ENCODE measurements around the gene DOCK9. TPM values are rescaled to one million over a fixed set of nuclear protein-coding genes. Genes with fewer than 3 reads are reported as not detected.

Gene DOCK9
- polyA plus RNA-seq, 1 donor (not counting 4 experiments of a cell fraction or from before 2014, with no cell fraction given) = 110 TPM

DNA sequence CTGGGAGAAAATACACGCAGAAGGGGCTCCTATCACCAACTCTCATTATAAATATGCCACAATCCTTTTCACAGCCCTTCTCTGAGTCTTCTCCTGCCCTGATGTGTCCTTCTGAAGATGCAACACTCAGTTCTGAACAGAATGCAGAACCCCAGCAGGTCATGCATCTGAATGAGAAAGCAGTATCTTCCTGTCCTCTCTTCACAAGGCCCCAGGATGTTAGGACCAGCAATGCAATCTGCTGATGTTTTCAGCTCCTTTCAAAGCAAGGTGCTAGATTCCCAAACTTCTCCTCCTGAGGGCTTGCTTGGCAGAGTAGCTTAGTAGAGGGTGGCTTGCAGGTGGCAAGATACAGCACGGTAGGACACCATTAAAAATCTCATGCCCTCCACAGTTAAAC lies 22.3 kb upstream of the DOCK9 start:
- dilution Hi-C loops (cut with MboI; ENCODE audit: extremely low pct_ligation_motif_present, low sequenced_read_pairs) = no loop called here

DNA sequence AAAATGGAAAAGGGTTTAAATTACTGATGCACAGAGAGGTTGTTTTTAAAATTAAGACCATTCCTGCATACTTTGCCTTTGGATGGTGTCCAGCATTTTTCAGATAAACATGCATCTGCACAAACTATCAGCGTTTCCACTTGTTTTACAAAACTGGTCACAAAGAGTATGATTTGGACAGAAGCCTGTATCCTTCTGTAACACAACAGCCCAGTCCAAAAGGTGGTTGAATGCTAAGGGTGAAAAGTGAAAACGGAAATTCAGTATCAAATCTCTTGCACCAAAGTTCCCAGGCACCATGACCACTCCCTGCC lies 21.7 kb upstream of the DOCK9 start:
- H3K4me3 ChIP-seq (ENCODE audit: control insufficient read depth in 2 of 3, extremely low read depth in 1 of 3, insufficient read depth in 2 of 3, low read depth in 1 of 3, low read length in 3 of 3) = no peak overlapping the region
- H3K4me1 ChIP-seq (ENCODE audit: control insufficient read depth, extremely low read depth, insufficient read depth, low read length) = peaks cover 41% of the 10 kb centered on the region
- H3K36me3 ChIP-seq (ENCODE audit: control insufficient read depth in 2 of 2, extremely low read depth in 1 of 2, insufficient read depth in 2 of 2, low read length in 2 of 2) = peaks cover 0 to 3% of the 10 kb centered on the region in 2 experiments
- no peaks in the 10 kb centered on the region for H3K27me3 ChIP-seq (ENCODE audit: control insufficient read depth, extremely low read depth, insufficient read depth, low read length)
- dilution Hi-C loops (cut with MboI; ENCODE audit: extremely low pct_ligation_motif_present, low sequenced_read_pairs) = no loop called here
- no peak overlapping the region for H3K9ac ChIP-seq (ENCODE audit: control insufficient read depth, extremely low read depth, insufficient read depth, low read length)
- DNase-seq (ENCODE audit: low read depth, low spot score) = no peak
- no peaks in the 10 kb centered on the region for H3K9me3 ChIP-seq (ENCODE audit: control insufficient read depth, low read depth, low read length)
- peaks cover 15% of the 10 kb centered on the region for H3K79me2 ChIP-seq (ENCODE audit: control insufficient read depth, insufficient read depth, low read length)
- FAIRE-seq = no peak
- H4K20me1 ChIP-seq (ENCODE audit: control insufficient read depth, extremely low read depth, insufficient read depth, low read length) = no peaks in the 10 kb centered on the region
- no peaks in the 10 kb centered on the region for H3K9me1 ChIP-seq (ENCODE audit: control insufficient read depth, extremely low read depth, insufficient read depth, low read length)
- H3K27ac ChIP-seq (ENCODE audit: control insufficient read depth, insufficient read depth, low read length) = no peak overlapping the region
- H2AFZ ChIP-seq (ENCODE audit: control insufficient read depth, low read length) = no peak overlapping the region
- no peak for TF ChIP-seq EZH2 (IDR thresholded peaks at IDR 0.05; ENCODE audit: low read length)
- TF ChIP-seq, protein P1, sequence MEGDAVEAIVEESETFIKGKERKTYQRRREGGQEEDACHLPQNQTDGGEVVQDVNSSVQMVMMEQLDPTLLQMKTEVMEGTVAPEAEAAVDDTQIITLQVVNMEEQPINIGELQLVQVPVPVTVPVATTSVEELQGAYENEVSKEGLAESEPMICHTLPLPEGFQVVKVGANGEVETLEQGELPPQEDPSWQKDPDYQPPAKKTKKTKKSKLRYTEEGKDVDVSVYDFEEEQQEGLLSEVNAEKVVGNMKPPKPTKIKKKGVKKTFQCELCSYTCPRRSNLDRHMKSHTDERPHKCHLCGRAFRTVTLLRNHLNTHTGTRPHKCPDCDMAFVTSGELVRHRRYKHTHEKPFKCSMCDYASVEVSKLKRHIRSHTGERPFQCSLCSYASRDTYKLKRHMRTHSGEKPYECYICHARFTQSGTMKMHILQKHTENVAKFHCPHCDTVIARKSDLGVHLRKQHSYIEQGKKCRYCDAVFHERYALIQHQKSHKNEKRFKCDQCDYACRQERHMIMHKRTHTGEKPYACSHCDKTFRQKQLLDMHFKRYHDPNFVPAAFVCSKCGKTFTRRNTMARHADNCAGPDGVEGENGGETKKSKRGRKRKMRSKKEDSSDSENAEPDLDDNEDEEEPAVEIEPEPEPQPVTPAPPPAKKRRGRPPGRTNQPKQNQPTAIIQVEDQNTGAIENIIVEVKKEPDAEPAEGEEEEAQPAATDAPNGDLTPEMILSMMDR (optimal IDR thresholded peaks at IDR 0.05 in 1 of 3, IDR thresholded peaks at IDR 0.05 in 1 of 3, conservative IDR thresholded peaks at IDR 0.05 in 1 of 3; ENCODE audit: extremely low read depth in 1 of 3, insufficient read depth in 2 of 3, low read length in 3 of 3) = no peak
- no peak overlapping the region for H3K4me2 ChIP-seq (ENCODE audit: control insufficient read depth, extremely low read depth, insufficient read depth, low read depth, low read length)

More for the DNA sequence above, 22.3 kb upstream of the DOCK9 start:
- TF ChIP-seq, protein P1 (optimal IDR thresholded peaks at IDR 0.05 in 1 of 3, IDR thresholded peaks at IDR 0.05 in 1 of 3, conservative IDR thresholded peaks at IDR 0.05 in 1 of 3; ENCODE audit: extremely low read depth in 1 of 3, insufficient read depth in 2 of 3, low read length in 3 of 3) = no peak
- TF ChIP-seq EZH2 (IDR thresholded peaks at IDR 0.05; ENCODE audit: low read length) = no peak
- H3K27me3 ChIP-seq (ENCODE audit: control insufficient read depth, extremely low read depth, insufficient read depth, low read length) = no peaks in the 10 kb centered on the region
- no peaks in the 10 kb centered on the region for H3K9me1 ChIP-seq (ENCODE audit: control insufficient read depth, extremely low read depth, insufficient read depth, low read length)
- no peak overlapping the region for H3K4me3 ChIP-seq (ENCODE audit: control insufficient read depth in 2 of 3, extremely low read depth in 1 of 3, insufficient read depth in 2 of 3, low read depth in 1 of 3, low read length in 3 of 3)
- no peak overlapping the region for H3K27ac ChIP-seq (ENCODE audit: control insufficient read depth, insufficient read depth, low read length)
- peaks cover 15% of the 10 kb centered on the region for H3K79me2 ChIP-seq (ENCODE audit: control insufficient read depth, insufficient read depth, low read length)
- H3K4me2 ChIP-seq (ENCODE audit: control insufficient read depth, extremely low read depth, insufficient read depth, low read depth, low read length) = no peak overlapping the region
- H2AFZ ChIP-seq (ENCODE audit: control insufficient read depth, low read length) = no peak overlapping the region
- no peaks in the 10 kb centered on the region for H4K20me1 ChIP-seq (ENCODE audit: control insufficient read depth, extremely low read depth, insufficient read depth, low read length)
- H3K9me3 ChIP-seq (ENCODE audit: control insufficient read depth, low read depth, low read length) = no peaks in the 10 kb centered on the region
- H3K4me1 ChIP-seq (ENCODE audit: control insufficient read depth, extremely low read depth, insufficient read depth, low read length) = peaks cover 45% of the 10 kb centered on the region
- DNase-seq (ENCODE audit: low read depth, low spot score) (no peak), FAIRE-seq (peak; percentile 5)
- H3K9ac ChIP-seq (ENCODE audit: control insufficient read depth, extremely low read depth, insufficient read depth, low read length) = no peak overlapping the region
- peaks cover 0 to 3% of the 10 kb centered on the region in 2 experiments for H3K36me3 ChIP-seq (ENCODE audit: control insufficient read depth in 2 of 2, extremely low read depth in 1 of 2, insufficient read depth in 2 of 2, low read length in 2 of 2)

Measured in keratinocyte (primary cell).